ENCODE results near the gene IGFBP7.

IGFBP7 gene

GRCh38 chr4:57151481-57151880 is 41.3 kb upstream of the IGFBP7 start:
- WGBS, 2 experiments, result 82 to 88% methylated on average over 7 to 8 of the region's 8 CpGs
- Histone ChIP-seq H3K36me3 (ENCODE audit: control insufficient read depth, insufficient read depth, low read length) (no peaks in the 10 kb centered on the region), H3K27ac (ENCODE audit: insufficient read depth, low read depth, low read length, poor library complexity, severe bottlenecking) (no peak overlapping the region), H3K4me3 (ENCODE audit: insufficient read depth, low read depth, low read length) (no peak overlapping the region), H3K27me3 (ENCODE audit: control insufficient read depth, insufficient read depth, low read length, poor library complexity, severe bottlenecking) (no peaks in the 10 kb centered on the region), H3K4me1 (ENCODE audit: control insufficient read depth, insufficient read depth, low read length) (peaks cover 17% of the 10 kb centered on the region), H3K9me3 (ENCODE audit: control insufficient read depth, low read length) (no peaks in the 10 kb centered on the region)

GRCh38 chr4:57149833-57150232 is 39.6 kb upstream of the IGFBP7 start:
- Histone ChIP-seq H3K4me3 (ENCODE audit: insufficient read depth, low read depth, low read length) (no peak overlapping the region), H3K27ac (ENCODE audit: insufficient read depth, low read depth, low read length, poor library complexity, severe bottlenecking) (no peak overlapping the region), H3K4me1 (ENCODE audit: control insufficient read depth, insufficient read depth, low read length) (peaks cover 17% of the 10 kb centered on the region), H3K36me3 (ENCODE audit: control insufficient read depth, insufficient read depth, low read length) (no peaks in the 10 kb centered on the region), H3K27me3 (ENCODE audit: control insufficient read depth, insufficient read depth, low read length, poor library complexity, severe bottlenecking) (no peaks in the 10 kb centered on the region), H3K9me3 (ENCODE audit: control insufficient read depth, low read length) (no peaks in the 10 kb centered on the region)
- WGBS, 2 experiments, result 82 to 84% methylated on average over 2 of the region's 2 CpGs

- H3K27me3 ChIP-seq (ENCODE audit: control insufficient read depth, insufficient read depth, low read length, poor library complexity, severe bottlenecking), result no peaks in the 10 kb centered on the region
- no peaks in the 10 kb centered on the region for H3K36me3 ChIP-seq (ENCODE audit: control insufficient read depth, insufficient read depth, low read length)
- H3K27ac ChIP-seq (ENCODE audit: insufficient read depth, low read depth, low read length, poor library complexity, severe bottlenecking), result no peak overlapping the region
- 86 to 91% methylated on average over 1 of the region's 1 CpG for WGBS, 2 experiments
- H3K4me3 ChIP-seq (ENCODE audit: insufficient read depth, low read depth, low read length), result no peak overlapping the region
- H3K9me3 ChIP-seq (ENCODE audit: control insufficient read depth, low read length), result no peaks in the 10 kb centered on the region
- H3K4me1 ChIP-seq (ENCODE audit: control insufficient read depth, insufficient read depth, low read length), result peaks cover 10% of the 10 kb centered on the region
Measured at GRCh38 chr4:57148831-57149505, 38.8 kb upstream of the IGFBP7 start.

- Histone ChIP-seq H3K9me3 (ENCODE audit: control insufficient read depth, low read length) (no peaks in the 10 kb centered on the region), H3K36me3 (ENCODE audit: control insufficient read depth, insufficient read depth, low read length) (no peaks in the 10 kb centered on the region), H3K27me3 (ENCODE audit: control insufficient read depth, insufficient read depth, low read length, poor library complexity, severe bottlenecking) (no peaks in the 10 kb centered on the region), H3K4me1 (ENCODE audit: control insufficient read depth, insufficient read depth, low read length) (peaks cover 3% of the 10 kb centered on the region), H3K4me3 (ENCODE audit: insufficient read depth, low read depth, low read length) (no peak overlapping the region), H3K27ac (ENCODE audit: insufficient read depth, low read depth, low read length, poor library complexity, severe bottlenecking) (no peak overlapping the region)
- 91 to 100% methylated on average over 1 of the region's 1 CpG for WGBS, 2 experiments
Measured at GRCh38 chr4:57148177-57148576, 38.0 kb upstream of the IGFBP7 start.

GRCh38 chr4:57147335-57148060 is 37.3 kb upstream of the IGFBP7 start:
- H3K9me3 ChIP-seq (ENCODE audit: control insufficient read depth, low read length), result no peaks in the 10 kb centered on the region
- no peak overlapping the region for H3K4me3 ChIP-seq (ENCODE audit: insufficient read depth, low read depth, low read length)
- no peaks in the 10 kb centered on the region for H3K36me3 ChIP-seq (ENCODE audit: control insufficient read depth, insufficient read depth, low read length)
- H3K4me1 ChIP-seq (ENCODE audit: control insufficient read depth, insufficient read depth, low read length), result no peaks in the 10 kb centered on the region
- H3K27me3 ChIP-seq (ENCODE audit: control insufficient read depth, insufficient read depth, low read length, poor library complexity, severe bottlenecking), result no peaks in the 10 kb centered on the region
- WGBS, 2 experiments, result 91 to 93% methylated on average over 9 of the region's 9 CpGs
- no peak overlapping the region for H3K27ac ChIP-seq (ENCODE audit: insufficient read depth, low read depth, low read length, poor library complexity, severe bottlenecking)

GRCh38 chr4:57146444-57146843 is 36.3 kb upstream of the IGFBP7 start:
- H3K4me3 ChIP-seq (ENCODE audit: insufficient read depth, low read depth, low read length), result no peak overlapping the region
- WGBS, 2 experiments, result 92 to 93% methylated on average over 4 of the region's 4 CpGs
- H3K4me1 ChIP-seq (ENCODE audit: control insufficient read depth, insufficient read depth, low read length), result no peaks in the 10 kb centered on the region
- no peaks in the 10 kb centered on the region for H3K27me3 ChIP-seq (ENCODE audit: control insufficient read depth, insufficient read depth, low read length, poor library complexity, severe bottlenecking)
- no peaks in the 10 kb centered on the region for H3K9me3 ChIP-seq (ENCODE audit: control insufficient read depth, low read length)
- no peaks in the 10 kb centered on the region for H3K36me3 ChIP-seq (ENCODE audit: control insufficient read depth, insufficient read depth, low read length)
- no peak overlapping the region for H3K27ac ChIP-seq (ENCODE audit: insufficient read depth, low read depth, low read length, poor library complexity, severe bottlenecking)

GRCh38 chr4:57144466-57144865 is 34.3 kb upstream of the IGFBP7 start:
- H3K36me3 ChIP-seq (ENCODE audit: control insufficient read depth, insufficient read depth, low read length), result no peaks in the 10 kb centered on the region
- H3K4me1 ChIP-seq (ENCODE audit: control insufficient read depth, insufficient read depth, low read length), result no peaks in the 10 kb centered on the region
- H3K27me3 ChIP-seq (ENCODE audit: control insufficient read depth, insufficient read depth, low read length, poor library complexity, severe bottlenecking), result no peaks in the 10 kb centered on the region
- H3K4me3 ChIP-seq (ENCODE audit: insufficient read depth, low read depth, low read length), result no peak overlapping the region
- H3K27ac ChIP-seq (ENCODE audit: insufficient read depth, low read depth, low read length, poor library complexity, severe bottlenecking), result no peak overlapping the region
- WGBS, 2 experiments, result no CpG with 5 or more reads among the region's 2 CpGs
- H3K9me3 ChIP-seq (ENCODE audit: control insufficient read depth, low read length), result no peaks in the 10 kb centered on the region

GRCh38 chr4:57139783-57140182 is 29.6 kb upstream of the IGFBP7 start:
- Histone ChIP-seq H3K27ac (ENCODE audit: insufficient read depth, low read depth, low read length, poor library complexity, severe bottlenecking) (no peak overlapping the region), H3K36me3 (ENCODE audit: control insufficient read depth, insufficient read depth, low read length) (no peaks in the 10 kb centered on the region), H3K9me3 (ENCODE audit: control insufficient read depth, low read length) (peaks cover 2% of the 10 kb centered on the region), H3K4me1 (ENCODE audit: control insufficient read depth, insufficient read depth, low read length) (no peaks in the 10 kb centered on the region), H3K4me3 (ENCODE audit: insufficient read depth, low read depth, low read length) (no peak overlapping the region), H3K27me3 (ENCODE audit: control insufficient read depth, insufficient read depth, low read length, poor library complexity, severe bottlenecking) (no peaks in the 10 kb centered on the region)

GRCh38 chr4:57137261-57137660 is 27.1 kb upstream of the IGFBP7 start:
- no peaks in the 10 kb centered on the region for H3K36me3 ChIP-seq (ENCODE audit: control insufficient read depth, insufficient read depth, low read length)
- no peak overlapping the region for H3K4me3 ChIP-seq (ENCODE audit: insufficient read depth, low read depth, low read length)
- H3K27ac ChIP-seq (ENCODE audit: insufficient read depth, low read depth, low read length, poor library complexity, severe bottlenecking), result no peak overlapping the region
- no peaks in the 10 kb centered on the region for H3K4me1 ChIP-seq (ENCODE audit: control insufficient read depth, insufficient read depth, low read length)
- no peaks in the 10 kb centered on the region for H3K27me3 ChIP-seq (ENCODE audit: control insufficient read depth, insufficient read depth, low read length, poor library complexity, severe bottlenecking)
- peaks cover 2% of the 10 kb centered on the region for H3K9me3 ChIP-seq (ENCODE audit: control insufficient read depth, low read length)

- Histone ChIP-seq H3K9me3 (ENCODE audit: control insufficient read depth, low read length) (peaks cover 2% of the 10 kb centered on the region), H3K27ac (ENCODE audit: insufficient read depth, low read depth, low read length, poor library complexity, severe bottlenecking) (no peak overlapping the region), H3K4me3 (ENCODE audit: insufficient read depth, low read depth, low read length) (no peak overlapping the region), H3K27me3 (ENCODE audit: control insufficient read depth, insufficient read depth, low read length, poor library complexity, severe bottlenecking) (no peaks in the 10 kb centered on the region), H3K36me3 (ENCODE audit: control insufficient read depth, insufficient read depth, low read length) (no peaks in the 10 kb centered on the region), H3K4me1 (ENCODE audit: control insufficient read depth, insufficient read depth, low read length) (no peaks in the 10 kb centered on the region)
Measured at GRCh38 chr4:57136281-57136680, 26.1 kb upstream of the IGFBP7 start.
